Stimulated activated CD8-positive, alpha-beta memory T cell treated with anti-CD3 and anti-CD28 coated beads, Interleukin-15, amount 100 ng/mL, for 24 hours (primary cell): ENCODE measurements around the gene PSME2.
A peak's percentile ranks its signal among the peaks of the same experiment; 100 is the strongest.

Experiments
- DNase-seq: peaks from one replicate; pipeline ENCODE4 v3.0.0-alpha.2; 2020; ENCODE audit warnings: low read depth

PSME2 gene

DNA sequence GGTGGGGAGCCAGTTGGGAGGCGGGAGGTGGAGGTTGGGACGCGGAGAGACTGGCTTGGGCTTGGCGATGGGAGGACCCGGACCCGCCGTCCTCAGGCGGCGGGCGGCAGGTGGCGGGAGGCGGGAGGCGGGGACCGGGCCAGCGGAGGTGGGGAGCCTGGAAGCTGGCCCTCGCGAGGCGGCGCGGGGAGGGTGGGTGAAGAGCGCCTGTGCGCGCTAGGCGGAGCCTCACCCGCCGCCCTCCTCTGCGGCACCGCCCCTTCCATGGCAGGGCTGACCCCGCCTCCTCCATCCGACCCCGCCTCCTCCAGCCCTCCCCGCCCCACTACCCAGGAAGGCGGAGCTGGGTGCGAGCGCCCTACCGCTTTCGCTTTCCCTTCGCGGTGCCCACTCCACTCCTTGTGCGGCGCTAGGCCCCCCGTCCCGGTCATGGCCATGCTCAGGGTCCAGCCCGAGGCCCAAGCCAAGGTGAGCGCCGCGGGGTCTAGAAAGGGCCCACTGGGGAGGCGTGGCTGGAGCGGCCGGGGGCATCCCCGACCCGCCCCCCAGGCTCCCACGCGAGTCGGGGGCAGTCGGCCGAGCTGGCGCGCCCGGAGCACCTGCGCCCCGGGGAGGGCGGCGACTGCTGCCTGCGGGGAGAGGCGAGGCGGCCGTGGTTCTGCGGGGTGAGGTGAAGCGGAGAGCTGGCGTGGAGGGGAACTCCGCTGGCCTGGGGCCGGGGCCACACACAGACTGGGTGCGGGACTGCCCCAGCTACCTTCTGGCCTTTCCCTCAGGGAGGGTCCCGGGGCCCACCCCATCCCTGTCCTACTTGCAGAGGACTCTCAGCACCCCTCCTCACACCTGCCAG, 10.4 kb downstream of the PSME2 start, which contains the start of gene PSME1:
Gene PSME1, plus strand, starts transcription at position 361 of the 850 bp plus-strand sequence. Its CDS starts 69 bp downstream, at position 430.
- DNase-seq = peak; percentile 86

DNA sequence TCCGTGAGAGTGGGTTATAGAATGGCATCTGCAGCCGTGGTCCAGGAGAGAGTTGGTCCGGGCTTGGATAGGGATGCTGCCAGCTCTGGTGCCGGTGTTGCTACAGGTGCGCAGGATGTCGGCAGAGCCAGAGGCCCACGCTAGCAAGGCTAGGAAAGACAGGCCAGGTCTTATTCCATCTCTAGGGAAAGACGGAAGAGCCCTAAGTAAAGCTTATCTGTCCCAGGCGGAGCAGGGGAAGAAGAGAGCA, 10.9 kb downstream of the PSME2 start:
- no peak for DNase-seq

DNA sequence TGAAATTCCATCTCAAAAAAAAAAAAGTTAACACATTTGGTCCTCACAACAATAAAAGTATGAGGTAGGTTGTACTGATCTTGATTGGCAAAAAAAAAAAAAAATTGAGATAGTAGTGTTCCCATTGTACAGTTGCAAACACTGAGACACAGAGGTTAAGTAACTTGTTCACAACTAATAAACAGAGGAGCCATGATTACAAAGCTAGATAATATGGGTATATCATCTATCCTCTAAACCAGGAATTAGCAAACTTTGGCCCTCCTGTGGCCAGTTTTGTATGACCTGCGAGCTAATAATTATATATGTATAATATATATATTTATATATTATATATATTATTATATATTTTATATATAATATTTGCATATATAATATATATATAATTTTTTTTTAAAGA, 12.7 kb downstream of the PSME2 start:
- DNase-seq = no peak

DNA sequence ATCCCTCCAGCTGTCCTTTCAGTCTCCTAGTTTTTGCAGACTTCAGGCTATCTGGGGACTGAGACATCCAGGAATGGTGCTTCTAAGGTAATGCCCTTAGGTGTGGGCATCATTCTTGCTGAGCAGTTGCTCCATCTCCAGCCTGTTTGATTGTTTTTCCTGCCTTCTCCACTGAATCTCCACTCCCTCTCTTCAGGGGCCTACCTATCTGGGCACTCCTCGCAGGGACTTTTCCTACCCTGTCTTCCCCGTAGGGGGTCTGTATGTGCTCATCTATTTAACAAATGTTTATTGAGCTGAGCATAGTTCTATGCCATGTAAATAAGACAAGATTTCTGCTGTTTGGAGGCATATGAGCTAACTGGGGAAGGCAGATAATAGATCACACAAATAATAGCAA, 13.4 kb downstream of the PSME2 start:
- DNase-seq = no peak

DNA sequence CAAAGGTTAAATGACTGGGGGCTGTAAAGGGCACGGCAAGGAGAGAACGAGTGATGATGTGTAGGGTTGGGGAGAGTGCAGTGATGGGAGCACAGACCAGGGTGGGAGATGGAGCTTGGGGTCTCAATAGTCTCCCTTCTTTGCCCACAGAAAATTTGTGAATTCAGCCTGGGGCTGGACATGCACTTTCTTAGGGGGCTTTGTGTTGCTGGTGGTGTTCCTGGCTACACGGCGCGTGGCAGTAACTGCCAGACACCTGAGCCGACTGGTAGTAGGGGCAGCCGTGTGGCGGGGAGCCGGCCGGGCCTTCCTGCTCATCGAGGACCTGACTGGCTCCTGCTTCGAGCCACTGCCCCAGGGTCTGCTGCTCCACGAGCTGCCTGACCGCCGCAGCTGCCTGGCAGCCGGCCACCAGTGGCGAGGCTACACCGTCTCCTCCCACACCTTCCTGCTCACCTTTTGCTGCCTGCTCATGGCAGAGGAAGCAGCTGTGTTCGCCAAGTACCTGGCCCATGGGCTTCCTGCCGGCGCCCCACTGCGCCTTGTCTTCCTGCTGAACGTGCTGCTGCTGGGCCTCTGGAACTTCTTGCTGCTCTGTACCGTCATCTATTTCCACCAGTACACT, 14.2 kb downstream of the PSME2 start:
- no peak for DNase-seq

DNA sequence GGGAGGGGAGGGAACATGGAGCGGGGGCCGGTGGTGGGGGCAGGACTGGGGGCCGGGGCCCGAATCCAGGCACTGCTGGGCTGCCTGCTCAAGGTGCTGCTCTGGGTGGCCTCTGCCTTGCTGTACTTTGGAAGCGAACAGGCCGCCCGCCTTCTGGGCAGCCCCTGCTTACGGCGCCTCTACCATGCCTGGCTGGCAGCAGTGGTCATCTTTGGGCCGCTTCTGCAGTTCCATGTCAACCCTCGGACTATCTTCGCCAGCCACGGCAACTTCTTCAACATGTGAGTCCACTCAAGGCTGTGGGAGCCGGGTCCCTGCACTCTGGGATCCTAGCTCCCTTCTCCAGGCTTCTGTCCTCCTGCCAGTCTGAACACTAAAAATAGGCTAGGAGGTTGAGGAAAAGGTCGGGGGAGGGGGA, 14.9 kb downstream of the PSME2 start:
- no peak for DNase-seq

DNA sequence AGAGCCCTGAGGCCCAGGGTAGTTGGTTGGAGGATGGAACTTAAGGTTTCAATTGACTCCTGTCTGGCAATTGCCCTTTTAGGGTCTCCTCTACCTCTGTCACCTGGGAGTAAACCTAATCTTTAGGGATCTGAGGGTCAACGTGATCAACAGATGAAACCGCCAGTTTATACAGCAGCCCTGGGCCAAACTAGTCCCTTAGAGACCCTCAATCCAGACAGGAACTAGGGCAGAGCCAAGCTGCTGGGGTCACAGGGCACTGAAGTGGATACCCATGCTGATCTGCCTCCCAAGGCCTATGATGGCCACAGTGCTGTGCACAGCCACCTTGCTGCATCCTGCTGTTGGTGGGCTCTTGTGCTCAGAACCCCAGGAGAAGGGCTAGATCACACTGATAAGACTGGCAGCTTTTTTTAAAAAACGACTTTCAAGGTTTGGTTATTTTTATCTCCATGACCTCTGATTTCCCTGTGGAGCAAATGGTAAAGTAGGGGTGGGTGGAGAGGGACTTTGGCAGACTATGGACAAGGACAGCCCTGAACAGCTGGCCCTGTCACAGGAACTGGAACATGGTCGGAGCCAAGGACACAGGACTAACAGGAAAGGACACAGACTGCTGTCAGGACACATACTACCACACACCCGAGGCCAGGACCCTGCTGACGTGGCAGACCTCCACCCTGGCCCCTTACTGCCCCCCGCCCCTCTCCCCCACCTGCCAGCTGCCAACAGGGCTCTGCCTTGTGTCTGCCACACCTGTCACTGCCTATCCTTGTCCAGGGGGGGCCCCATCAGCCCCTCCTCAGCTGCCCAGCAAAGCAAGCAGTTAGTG, 15.5 kb downstream of the PSME2 start:
- no peak for DNase-seq

DNA sequence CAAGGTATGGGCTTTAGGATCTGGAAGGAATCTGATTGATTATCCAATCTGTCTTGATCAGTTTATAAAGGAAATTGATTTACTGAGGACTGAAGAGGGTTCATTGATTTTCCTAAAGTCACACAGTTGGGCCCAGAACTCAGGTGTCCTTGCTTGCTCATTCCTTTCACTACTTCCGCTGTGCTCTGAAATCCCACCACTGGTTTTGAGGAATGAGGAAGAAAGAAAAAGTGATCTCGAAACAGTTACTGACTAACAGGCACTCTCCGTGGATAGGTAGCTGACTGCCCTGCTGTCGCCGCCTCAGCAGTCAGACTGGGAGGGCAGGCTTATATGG, 16.1 kb downstream of the PSME2 start, which contains the start of gene FITM1:
Gene FITM1, plus strand, starts transcription at position 280 of the 337 bp plus-strand sequence. CDS start 905 bp downstream, outside the sequence.
- no peak for DNase-seq

DNA sequence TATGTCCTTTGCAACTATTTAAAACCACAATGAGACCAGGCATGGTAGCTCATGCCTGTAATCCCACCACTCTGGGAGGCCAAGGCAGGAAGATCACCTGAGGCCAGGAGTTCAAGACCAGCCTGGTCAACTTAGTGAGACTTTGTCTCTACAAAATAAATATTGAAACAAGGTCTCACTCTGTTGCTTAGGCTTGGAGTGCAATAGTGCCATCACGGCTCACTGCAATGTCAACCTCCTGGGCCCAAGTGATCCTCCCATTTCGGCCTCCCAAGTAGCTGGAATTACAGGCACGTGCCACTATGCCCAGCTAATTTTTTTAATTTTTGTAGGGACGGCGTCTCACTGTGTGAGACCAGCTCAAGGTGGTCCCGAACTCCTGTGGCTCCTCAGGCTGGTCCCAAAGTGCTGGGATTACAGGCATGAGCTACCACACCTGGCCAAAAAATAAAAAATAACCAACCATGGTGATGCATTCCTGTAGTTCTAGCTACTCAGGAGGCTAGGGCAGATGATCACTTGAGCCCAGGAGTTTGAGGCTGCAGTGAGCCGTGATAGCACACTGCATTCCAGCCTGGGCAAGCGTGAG, 16.9 kb downstream of the PSME2 start:
- no peak for DNase-seq

DNA sequence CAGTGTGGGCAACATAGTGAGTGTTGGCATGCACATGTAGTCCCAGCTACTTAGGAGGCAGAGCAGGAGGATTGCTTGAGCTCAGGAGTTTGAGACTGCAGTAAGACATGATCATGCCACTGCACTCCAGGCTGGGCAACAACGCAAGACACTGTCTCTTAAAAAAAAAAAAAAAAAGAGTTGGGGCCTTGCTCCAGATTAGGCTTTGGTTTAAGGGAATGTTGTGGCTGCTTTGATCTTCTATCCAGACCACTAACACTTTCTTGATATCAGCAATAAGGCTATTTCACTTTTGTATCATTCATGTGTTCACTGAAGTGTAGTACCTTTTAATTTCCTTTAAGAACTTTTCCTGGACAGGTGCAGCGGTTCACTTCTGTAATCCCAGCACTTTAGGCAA, 18.7 kb downstream of the PSME2 start:
- DNase-seq = no peak

DNA sequence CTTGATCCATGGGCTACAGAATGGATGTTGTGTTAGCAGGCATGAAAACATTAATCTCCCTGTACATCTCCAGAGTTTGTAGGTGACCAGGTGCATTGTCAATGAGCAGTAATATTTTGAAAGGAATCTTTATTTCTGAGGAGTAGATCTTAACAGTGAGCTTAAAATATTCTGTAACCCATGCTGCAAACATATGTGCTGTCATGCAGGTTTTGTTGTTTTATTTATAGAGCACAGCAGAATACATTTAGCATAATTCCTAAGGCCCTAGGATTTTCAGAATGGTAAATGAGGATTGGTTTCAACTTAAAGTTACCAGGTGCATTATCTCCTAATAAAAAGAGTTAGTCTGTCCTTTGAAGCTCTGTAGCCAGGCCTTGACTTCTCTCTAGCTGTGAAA, 19.5 kb downstream of the PSME2 start:
- no peak for DNase-seq

DNA sequence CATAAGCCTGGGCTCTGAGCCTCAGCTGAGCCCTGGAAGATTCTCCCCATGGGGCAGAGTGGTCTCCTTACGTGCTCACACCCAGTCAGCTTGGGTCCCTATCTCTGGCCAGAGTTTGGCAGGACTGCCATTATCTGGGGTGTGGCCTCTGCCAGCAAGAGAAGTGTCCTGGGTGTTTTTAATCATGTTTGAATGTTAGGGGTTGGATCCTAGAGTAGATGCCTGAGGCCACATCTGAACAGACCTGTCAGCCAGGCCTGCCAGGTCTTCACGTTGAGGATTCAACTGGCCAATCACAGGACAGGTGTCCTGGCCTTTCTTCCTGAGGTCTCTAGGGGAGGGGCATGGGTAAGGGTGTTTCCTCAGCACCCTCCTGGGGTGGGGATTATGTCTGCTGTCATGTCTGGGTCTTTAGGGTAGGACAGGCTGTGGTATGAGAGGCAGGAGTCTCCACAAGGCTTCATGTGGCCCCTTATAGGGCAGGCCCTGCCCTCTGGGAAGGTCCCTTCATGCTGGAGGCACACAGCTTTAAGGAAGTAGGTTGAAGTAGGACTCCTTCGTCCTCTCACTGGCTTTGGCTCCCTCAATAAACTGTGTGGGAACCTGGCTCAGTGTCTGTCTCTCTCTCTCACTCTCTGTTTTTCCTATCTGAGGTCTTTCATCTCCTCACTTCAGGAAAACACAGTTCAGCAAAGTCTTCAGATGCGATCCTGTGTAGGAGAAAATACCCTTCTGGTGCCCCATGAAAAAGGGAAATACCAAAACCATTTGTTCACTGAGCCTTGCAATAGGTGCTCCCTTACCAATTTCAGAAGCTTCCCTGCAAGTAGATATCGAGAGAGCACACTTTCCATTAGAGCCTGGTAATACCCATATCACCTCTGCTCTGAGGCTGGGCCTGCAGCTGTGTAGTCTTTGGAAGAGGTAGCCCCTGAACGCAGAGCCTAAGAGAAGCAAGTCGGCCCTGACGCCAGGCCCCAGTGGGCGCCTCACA, 22.7 kb downstream of the PSME2 start:
- DNase-seq = no peak

DNA sequence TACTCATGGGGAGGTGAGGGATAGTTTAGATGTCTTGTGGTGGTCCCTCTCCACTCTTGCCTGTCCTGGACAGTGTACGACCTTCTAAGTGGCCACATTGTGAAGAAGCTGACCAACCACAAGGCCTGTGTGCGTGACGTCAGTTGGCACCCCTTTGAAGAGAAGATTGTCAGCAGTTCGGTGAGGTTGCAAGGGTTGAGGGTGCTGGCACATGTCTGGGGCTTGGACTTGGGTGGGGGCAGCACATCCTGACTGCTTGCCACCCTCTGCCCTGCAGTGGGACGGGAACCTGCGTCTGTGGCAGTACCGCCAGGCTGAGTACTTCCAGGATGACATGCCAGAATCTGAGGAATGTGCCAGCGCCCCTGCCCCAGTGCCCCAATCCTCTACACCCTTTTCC, 23.5 kb downstream of the PSME2 start:
- DNase-seq = no peak

DNA sequence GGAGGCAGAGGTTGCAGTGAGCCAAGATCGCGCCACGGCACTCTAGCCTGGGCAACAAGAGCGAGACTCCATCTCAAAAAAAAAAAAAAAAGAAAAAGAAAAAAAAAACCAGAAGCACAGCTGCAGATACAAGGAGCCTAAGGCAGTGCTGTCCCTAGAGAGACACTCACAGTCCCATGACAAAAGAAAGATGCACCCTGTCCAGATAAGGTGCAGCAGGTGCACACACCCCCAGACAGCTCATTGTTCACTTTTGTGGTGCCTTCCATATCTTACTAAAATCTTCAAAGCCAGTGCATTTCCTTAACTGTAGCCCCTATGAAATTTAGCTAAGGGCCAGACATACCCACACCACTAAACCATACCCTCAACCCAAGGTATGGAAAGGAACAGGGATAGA, 24.0 kb downstream of the PSME2 start:
- DNase-seq = no peak

DNA sequence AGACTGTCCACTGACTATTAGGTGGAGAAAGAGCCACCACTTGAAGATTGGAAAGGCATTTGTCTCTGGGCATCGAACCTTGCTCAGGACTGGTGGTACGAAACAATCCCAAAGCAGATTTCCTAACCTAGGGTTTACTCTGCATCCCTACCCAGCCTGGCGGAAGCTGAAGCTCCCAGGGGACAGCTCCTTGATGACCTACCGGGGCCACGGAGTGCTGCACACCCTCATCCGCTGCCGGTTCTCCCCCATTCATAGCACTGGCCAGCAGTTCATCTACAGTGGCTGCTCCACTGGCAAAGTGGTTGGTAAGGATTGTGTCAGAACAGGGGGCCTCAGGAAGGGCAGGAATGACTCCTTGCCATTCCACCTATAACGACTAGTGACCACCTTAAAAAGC, 25.2 kb downstream of the PSME2 start:
- DNase-seq = no peak

DNA sequence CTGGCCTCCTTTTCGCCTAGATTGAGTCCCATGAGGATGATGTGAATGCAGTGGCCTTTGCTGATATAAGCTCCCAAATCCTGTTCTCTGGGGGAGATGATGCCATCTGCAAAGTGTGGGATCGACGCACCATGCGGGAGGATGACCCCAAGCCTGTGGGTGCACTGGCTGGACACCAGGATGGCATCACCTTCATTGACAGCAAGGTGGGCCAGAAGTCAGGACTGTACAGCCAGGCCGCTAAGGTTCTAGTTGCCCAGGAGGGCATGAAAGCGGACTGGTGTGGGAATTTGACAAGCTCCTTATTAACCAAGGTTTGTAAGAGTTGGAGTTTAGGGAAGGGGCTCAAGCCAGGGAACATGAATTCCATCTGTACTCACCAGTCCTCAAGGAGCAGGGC, 26.7 kb downstream of the PSME2 start:
- no peak for DNase-seq

DNA sequence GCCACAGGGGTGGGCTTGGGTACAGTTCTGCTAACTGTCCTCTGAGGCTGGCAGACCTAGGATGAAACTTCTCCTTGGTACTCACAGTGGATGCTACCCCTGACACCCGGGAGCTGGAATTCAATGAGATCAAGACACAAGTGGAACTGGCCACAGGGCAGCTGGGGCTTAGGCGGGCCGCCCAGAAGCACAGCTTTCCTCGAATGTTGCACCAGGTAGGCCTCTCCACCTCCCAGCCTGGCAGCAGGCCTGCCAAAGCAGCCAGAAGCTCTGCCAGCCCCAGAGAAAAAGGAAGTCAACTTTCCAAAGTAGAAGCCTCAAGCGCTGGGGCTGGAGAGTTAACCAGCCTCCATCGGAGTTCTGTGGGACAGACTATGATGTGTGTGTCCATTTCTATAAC, 29.2 kb downstream of the PSME2 start:
- DNase-seq = no peak

DNA sequence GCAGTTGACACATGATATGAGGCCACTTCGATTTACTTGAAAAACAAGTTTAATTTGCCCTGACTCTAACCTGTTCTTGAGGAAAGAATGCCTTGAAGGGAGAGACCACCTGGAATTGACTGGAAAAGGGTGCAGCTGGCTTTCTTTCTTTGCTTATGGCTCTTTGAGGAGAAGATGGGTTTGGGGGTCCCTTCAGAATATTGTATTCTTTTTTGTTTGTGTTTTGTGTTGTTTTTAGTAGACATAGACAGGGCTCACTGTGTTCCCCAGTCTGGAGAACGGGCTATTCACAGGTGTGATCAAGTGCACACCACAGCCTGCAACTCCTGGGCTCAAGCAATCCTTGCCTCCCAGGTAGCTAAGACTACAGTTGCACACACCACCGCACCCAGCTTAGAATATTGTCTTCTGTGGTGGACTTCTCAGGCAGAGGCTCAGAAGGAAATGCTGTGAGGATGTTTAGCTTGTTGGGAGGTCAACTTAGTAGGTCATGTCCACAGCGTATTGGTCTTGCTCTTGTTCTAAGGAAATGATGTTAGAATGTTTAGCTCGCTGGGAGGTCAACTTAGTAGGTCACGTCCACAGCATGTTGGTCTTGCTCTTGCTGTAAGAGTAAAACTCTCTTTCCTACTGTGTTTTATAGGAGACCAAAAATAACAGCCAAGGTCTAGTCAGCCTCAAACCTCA, 30.1 kb downstream of the PSME2 start:
- no peak for DNase-seq

DNA sequence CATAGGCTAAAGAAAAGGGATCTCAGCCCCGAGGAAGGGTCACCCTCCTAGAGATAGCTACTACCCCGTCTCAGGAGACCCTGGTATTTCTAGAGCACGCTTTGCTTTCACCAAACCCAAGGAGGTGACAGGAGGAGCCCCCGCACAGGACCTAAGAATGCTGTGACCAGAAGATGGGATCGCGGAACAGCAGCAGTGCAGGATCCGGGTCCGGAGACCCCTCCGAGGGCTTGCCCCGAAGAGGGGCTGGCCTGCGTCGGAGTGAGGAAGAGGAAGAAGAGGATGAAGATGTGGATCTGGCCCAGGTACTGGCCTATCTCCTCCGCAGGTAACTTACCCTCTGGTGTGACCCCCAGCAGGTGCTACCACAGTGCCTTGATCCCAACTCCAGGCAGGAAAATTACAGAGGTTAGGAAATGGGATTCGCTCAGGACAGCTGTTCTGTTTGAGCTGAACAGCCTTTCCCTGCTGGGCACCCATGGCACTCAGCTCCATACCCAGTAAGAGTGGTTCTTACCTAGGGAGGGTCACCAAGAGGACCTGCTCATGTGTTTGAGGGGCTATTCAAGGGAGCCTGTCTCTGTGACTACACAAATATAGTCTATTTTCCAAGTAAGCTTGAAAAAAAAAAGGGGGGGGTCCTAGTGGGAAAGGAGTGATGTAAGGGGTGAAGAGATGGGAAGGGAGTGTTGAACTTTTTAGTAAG, 30.8 kb downstream of the PSME2 start:
- no peak for DNase-seq
